GM21786 (cell line): ENCODE data around the gene GRIN3B.

ENCODE experiments used
- ATAC-seq: cut with Tn5 transposase; IDR thresholded peaks from one replicate; pipeline ENCODE4 v1.9.1; 2021; ENCODE audit not compliant: unreplicated experiment

The GRIN3B gene

DNA sequence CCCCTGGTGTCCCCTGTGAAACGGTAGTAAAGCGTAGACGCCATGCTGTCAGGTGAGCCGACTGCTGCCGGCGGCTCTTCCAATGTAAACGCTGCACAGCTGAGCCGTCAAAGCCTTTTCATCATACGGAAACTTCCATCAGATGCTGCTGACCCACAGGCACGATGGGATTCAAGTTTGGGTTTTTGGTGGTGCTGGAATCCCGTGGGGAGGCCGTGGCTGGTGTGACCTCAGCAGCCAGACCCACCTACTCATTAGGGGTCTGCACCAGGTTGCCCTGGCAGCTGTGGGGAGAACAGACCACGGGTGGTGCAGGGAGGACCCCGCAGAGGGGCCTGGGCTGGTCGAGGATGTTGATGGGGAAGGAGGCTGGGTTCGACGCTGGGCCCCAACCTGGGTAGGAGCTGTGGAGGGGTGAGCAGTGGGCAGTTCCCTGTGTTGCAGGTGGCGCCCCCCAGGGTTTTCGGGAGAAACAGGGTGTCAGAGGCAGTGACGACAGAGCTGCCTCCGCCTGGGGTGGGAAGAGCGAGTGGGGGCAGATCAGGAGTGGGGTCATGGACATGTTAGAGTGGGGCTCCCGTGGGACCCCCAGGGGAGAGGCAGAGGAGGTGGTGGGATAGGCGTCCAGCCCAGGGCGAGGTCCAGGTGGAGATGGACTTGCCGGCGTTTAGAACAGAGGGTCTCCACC, 6.6 kb downstream of the GRIN3B start:
- ATAC-seq, result no peak

DNA sequence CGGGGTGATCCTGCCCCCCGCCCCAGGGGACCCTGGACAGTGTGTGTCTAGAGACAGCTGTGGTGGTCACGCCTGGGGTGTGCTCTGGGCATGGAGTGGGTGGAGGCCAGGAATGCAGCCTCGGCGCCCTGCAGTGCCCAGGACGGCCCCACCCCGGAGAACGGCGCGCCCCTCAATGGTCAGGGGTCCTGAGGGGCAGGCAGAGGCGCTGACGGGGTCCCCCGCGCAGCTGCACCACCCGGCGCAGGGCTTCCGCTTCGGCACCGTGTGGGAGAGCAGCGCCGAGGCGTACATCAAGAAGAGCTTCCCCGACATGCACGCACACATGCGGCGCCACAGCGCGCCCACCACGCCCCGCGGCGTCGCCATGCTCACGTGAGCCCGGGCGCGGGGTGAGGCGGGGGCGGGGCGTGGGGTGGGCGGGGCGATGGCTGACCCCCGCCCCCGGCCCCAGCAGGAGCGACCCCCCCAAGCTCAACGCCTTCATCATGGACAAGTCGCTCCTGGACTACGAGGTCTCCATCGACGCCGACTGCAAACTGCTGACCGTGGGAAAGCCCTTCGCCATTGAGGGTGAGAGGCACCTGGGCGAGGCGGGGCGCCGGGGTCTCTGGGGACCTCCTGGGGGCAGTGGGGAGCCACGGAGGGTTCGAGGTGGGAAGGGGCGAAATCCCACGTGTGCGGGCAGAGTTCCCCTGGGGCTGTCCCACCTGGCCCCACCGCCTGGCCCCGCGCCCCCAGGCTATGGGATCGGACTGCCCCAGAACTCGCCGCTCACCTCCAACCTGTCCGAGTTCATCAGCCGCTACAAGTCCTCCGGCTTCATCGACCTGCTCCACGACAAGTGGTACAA, 7.4 kb downstream of the GRIN3B start:
- no peak for ATAC-seq

DNA sequence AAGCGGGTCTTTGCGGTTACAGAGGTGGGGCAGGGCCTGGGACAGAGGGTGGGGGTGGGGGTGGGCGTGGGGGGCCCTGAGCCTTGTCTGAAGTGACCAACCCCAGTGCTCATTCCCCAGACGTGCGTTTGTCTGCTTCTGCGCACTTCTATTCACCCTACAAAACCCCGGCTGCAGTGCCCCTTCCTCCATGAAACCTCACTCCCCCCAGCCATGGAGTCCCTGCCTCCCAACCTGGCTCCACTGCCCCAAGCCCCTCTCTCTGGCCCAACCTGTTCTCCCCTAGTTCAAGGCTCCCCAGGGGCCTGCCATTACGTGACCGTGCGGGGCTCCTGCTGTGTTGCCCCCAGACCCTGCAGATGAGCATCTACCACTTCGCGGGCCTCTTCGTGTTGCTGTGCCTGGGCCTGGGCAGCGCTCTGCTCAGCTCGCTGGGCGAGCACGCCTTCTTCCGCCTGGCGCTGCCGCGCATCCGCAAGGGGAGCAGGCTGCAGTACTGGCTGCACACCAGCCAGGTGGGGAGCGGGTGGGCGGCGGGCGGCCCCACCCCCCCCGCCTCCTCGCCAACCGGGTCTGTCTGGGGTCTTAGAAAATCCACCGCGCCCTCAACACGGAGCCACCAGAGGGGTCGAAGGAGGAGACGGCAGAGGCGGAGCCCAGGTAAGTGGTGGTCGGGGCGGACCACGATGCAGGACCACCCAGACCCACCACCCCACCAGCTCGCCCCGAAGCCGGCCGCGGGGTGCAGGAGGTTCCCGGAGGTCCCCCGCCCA, 8.2 kb downstream of the GRIN3B start:
- ATAC-seq, result no peak

DNA sequence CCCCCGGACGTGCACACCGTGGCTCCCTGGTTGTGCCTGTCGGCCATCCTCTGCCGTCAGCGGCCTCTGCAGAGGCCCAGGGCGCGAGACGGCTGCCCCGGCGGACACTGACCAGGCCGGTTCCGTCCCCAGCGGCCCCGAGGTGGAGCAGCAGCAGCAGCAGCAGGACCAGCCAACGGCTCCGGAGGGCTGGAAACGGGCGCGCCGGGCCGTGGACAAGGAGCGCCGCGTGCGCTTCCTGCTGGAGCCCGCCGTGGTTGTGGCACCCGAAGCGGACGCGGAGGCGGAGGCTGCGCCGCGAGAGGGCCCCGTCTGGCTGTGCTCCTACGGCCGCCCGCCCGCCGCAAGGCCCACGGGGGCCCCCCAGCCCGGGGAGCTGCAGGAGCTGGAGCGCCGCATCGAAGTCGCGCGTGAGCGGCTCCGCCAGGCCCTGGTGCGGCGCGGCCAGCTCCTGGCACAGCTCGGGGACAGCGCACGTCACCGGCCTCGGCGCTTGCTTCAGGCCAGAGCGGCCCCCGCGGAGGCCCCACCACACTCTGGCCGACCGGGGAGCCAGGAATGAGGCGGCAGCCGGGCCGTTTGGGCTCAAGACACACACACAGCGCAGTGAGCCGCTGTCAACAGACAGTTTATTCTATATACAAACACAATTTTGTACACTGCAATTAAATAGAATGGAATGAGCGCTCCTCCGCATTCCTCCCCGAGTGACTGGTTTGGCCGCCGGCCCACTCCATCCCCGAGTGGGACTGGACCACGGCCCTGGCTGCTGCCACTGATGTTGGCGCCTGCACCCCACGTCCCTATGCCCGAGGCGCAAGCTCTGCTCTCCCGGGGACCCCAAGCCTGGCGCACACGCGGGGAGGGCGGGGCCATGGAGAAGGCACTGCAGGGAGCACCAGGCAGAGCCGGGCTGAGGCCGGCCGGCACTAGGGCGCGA, 9.1 kb downstream of the GRIN3B start:
- ATAC-seq, result no peak

DNA sequence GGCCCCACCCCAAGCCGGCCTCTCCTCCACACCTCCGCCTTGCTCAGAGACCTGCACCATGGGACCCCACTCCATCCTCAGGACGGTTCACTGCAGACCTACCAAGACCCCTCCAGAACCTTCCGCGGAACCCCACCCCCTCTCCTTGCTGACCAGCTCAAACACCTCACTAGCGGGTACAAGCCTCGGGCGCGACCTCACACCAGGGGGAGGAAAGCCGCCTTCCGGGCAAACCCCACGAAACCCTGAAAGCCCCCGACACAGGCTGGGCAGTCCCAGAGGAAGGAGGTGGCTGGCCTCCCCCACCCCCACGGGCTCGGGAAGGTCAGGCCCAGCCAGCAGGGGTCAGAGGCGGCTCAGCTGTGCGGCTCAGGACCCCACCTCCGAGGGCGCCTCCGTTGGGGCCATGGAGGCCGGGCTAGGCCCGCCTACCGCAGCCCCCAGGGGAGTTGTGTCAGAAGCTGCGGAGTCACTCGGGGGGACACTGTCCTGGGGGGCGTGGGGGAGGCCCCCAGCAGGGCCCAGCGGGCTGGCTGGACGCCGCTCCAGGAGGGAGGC, 9.8 kb downstream of the GRIN3B start:
- no peak for ATAC-seq

DNA sequence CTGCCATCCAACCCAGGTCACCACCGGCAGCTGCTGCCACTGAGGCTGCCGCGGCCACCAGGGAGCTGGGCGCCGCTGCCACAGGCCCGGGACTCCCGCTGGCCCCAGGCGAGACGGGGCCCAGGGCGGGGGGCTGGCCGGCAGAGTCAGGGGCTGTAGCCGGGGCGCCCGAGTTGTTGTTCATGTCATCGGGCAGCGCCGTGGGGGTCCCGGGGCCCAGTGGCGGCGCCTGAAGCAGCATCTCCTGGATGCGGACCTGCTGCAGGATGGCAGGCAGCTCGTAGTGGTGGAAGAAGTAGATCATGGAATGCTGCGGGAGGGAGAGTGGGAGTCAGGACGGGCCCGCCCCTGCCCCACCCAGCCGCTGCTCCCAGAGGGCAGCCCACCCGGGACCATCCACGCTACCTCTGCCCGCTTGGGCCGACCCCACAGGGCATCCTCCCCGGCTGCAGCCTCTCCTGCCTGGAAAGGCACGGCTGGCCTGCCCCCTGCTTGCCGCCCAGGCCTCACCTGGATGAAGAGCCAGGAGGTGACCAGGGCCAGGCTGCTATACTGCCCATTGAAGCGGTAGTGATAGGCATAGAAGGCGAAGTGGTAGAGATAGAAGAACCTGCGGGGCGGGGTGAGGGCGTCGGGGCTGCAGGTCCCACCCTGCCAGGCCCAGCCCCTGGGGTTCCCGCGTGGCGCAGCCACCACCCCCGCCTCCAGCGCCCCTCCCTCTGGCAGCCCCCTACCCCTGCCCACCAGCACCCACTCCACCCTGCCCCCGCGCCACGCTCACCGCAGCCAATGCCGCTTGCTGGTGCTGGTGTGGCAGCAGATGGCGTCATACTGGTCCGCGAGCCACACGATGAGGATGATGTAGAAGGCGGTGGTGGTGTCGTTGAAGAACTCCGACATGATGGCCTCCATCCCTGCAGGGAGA, 10.6 kb downstream of the GRIN3B start:
- ATAC-seq, result no peak

DNA sequence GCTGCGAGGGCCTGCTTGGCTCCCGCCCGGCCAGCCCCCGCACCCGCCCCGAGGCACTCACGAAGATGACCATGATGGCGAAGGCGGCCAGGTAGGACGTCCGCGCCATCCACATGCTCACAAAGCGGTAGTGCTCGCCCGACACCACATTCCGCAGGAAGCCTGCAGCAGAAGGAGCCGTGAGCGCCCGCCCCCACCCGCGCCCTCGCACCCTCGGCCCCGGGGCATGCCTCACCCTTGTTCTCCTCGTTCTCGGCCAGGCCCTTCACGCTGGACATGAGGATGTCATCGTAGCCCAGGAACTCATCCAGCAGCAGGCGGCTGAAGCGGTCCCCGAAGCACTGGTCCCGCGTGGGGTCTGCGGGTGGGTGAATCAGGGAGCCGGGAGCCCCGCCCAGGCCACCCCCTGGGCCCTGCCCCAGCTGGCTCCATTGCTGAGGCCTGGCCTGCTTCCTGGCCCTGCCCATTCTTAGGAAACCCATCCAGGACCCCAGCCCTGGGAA, 11.7 kb downstream of the GRIN3B start:
- no peak for ATAC-seq

DNA sequence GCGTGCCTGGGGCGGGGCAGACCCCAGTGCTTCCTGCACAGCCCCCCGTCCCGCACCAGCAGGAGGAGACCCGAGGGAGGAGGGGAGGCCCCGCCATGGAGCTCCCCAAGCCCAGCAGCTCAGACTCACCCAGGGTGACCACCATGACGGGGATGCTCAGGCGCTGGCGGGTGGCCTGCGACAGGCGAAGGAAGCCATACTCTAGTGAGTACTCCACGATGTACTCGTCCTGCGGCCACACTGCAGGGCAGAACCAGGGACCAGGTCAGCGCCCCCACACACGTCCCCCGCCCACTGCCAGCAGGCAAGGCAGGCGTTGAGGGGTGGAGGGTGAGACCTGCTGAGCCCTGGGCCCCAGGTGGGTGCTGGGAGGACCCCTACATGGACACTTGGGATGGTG, 12.1 kb downstream of the GRIN3B start:
- ATAC-seq, result no peak

DNA sequence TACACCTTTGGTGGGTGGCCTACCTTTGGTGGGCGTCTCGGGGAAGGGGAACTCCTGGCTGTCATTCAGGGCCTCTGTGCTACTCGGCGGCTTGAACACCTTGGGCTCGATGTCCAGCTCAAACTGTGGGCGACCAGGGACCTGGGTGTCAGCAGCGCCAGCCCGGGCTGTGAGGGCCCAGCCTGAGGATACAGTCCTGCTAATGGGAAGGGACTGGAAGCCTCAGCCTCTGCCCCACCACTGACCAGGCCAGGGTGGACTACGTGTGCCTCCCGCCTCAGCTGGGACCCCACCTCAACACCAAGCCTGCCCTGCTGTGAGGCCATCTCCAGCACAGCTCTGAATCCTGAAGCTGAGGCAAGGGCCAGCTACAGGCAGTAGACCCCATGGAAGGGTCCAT, 13.0 kb downstream of the GRIN3B start:
- ATAC-seq, result no peak

DNA sequence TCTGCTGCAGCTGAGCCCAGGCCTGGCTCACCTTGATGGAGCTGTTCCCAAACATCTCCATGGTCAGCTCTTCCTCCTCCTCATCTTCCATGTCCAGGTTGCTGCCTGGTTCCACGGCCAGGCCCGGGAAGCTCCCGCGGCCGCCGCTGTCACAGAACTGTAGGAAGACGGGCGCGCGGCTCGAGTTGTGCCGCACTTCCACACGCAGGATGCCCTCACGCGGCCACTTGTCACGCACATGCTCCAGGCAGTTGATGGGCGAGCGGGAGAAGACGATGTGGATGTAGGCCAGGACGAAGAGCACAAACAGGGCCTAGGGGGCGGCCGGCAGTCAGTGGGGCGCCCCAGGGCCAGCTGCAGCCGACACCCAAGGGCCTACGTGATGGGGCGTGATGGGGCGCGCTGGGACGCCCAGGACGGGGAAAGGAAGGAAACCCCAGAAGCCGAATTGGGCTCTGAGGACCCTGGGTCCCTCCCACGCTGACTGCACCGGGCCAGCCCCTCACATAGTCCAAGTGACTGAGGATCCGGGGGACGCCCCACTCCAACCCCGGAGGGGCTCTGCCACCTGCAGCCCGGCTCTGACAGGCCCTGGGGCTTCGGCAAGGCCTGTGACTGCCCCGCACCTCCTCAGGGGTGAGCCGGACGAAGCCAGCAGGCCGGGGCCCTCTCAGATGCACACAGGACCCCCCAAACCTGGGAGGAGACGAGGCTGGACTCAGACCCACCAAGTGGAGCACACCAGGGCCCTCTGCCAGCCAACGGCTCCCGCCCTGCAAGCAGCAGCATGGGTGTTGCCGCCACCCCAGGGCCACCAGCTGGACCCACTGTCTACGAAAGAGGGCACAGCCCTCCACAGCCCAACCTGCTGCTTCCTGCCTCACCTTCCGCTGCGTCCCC, 14.2 kb downstream of the GRIN3B start:
- no peak for ATAC-seq

DNA sequence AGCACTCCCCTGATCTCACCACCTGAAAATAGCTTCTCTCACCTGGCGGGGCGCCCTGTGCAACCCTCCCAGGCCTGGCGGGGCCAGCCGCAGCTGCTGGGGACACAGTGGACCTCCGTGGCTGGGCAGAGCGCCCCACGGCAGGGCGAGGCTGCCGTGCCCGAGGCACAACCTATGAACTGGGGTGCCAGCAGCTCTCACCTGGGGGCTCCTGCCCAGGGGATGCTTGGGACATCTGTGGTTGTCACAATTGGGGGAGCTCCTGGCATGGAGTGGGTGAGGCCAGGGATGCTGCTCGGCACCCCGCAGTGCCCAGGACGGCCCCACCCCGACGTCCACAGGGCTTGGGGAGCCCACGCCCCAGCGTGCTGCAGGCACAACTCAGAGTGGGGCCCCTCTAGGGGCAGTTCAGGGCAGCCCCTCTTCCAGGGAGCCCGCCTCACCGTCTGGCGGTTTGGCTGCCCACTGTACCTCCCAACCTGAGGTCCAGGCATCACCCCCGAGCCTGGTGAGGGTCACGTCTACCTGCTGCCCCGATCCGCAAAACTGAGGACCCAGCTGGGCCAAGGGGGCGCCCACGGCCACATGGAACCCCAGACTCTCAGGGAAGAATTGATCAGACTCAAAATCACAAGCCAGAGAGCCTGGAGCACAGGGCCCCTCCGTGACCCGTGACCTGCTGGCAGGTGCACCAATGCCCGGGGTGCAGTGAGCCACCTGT, 15.0 kb downstream of the GRIN3B start:
- no peak for ATAC-seq

DNA sequence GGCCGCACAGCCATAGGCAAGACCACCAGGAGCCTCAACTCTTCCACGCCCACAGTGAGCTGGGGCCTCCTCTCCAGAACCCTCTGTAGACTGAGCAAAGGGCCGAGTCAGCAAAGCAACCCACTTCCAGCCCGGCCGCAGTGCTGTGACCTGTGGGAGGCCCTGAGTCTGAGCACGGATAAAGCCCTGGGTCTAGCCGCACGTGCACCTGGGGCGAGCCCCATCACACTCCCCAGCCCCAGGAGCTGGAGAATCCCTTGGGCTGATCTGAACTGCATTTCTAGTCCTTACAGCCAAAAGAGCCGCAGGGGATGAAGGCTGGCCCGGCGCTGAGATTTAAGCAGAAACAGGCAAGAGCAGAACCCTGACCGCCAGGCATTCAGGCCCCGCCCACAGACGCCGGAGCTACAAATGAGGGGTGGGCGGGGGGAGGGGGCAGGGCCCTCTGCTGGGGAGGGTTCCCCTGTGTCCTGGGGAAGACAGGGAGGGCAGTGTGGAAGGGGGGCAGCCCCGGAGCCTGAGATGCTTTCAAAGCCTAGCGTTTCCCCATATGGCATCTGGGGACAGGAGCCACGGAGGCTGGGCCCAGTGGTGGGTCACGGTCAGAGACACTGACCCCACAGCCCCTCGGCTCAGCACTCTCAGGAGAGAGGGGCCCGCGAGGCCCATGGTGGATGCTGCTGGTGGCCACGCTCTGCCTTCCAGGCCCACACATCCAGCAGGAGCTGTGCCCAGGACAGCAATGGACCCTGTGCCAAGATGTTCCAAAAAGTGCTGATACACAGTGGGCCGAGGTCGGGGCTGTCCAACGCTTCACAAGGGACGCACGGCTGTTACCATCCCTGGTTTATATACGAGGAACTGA, 15.8 kb downstream of the GRIN3B start:
- ATAC-seq, result no peak

DNA sequence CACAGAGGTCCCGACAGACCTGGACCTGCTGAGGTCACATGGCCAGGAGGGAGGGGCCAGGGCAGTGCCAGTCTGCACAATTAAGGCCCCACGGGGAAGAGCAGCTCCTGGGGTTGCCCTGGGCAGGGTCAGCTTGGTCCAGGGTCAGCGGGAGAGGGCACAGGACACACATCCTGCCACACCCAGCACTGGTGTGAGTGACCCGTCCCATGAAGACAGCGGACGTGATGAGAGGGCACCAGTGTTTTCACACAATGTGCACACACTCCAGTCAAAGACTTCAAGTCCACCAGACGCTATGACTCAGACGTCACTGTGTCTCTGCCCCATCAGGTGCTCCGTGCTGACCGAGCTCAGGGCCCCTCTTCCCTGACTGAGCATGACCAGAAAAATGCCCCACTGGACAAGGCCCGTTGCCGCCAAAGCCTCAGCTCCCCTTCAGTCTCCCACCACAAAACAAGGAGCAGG, 16.5 kb downstream of the GRIN3B start:
- ATAC-seq, result no peak

DNA sequence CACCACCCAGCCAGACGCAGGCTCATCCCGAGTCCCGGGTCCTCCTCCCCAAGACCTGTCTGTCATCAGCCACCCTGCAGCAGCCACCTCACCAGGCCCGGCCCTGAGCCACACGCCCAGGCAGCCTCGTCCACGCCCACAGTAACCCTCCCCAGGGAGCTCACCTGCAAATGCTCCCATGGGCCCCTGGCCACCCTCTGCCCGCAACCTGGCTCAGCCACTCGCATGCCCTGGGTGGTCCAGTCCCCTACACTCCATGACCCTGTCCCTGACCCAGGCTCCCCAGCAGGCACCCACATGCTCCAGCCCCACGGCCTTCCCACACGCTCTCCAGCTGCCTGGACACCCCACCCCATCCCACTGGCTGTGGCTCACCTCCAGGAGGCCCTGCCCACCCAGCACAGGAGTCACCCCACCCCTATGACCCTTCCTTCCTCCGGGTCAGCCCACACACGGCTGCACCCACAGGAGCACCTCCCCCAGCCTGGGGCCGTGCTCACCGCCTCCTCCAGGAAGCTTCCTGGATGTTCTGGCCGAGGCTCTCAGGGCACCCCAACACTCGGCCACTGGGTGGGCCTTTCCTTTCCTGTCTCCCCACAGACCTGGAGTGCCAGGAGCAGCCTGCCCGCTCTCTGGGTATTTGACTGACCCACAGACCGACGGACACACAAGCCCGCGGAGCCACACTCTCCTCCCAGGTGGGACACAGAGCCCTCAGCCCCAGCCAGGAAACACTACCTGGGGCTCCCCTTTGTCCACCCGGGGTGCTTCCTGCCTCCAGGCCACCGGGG, 17.1 kb downstream of the GRIN3B start:
- ATAC-seq, result no peak

DNA sequence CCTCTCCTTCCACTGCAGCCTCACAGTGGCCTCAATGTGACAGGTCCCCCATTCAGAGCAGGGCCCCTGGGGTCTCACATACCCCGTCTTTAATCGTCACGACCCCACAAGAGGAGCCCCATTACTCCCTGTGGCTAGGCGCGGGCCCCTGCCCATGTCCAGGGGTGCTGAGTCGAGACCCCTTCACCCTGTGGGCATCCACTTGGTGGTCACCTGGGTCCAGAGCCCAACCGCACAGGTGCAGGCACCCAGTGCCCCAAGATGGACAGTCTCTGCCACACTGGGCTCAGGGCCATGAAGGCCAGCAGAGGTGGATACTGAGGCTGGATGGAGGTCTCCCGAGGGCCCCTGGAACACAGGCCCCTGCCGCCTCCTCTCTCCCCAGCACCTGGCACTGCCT, 17.7 kb downstream of the GRIN3B start:
- ATAC-seq, result no peak

DNA sequence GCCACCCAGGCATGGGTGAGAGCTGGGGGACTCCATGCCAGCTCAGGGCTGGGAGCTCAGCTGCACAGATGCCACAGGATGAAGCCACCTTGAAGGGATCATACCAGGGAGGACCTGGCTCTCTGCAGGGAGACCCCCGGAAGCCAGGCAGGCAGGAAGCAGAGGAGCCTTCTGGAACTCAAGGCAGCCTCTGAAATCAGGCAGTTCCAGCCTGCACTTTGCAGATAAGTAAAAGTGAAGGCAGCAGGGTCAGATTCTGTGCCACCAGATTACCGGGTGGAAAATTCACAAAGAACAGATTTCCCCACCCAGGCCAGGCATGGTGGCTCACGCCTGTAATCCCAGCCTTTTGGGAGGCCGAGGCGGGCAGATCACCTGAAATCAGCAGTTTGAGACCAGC, 18.2 kb downstream of the GRIN3B start:
- ATAC-seq, result no peak
